SU-DHL-6 (cell line): ENCODE results near the gene SETD1A.

Source experiments
- H2AFZ ChIP-seq: fragments of 200-600 bp; sonication (generic); 2 replicates; pipeline ENCODE4 v1.6.1; 2014; ENCODE audit warnings: low read depth, mild to moderate bottlenecking, moderate library complexity, mixed read lengths, antibody characterized with exemption, low read length; ENCODE audit not compliant: severe bottlenecking
- H3F3A ChIP-seq: fragments of 200-600 bp; shearing (Covaris generic); 2 replicates; pipeline ENCODE4 v1.6.0; 2016; ENCODE audit warnings: antibody characterized with exemption, mild to moderate bottlenecking; ENCODE audit not compliant: insufficient read depth
- H3K27ac ChIP-seq: fragments of 200-600 bp; sonication (generic); 2 replicates; pipeline ENCODE4 v1.5.1; 2016; ENCODE audit warnings: low read depth, mild to moderate bottlenecking, low read length, moderate library complexity, mixed read lengths
- H3K27me3 ChIP-seq: fragments of 200-600 bp; sonication (generic), shearing (Covaris generic); 2 replicates; pipeline ENCODE4 v1.6.0; 2014; ENCODE audit warnings: mild to moderate bottlenecking, low read length
- H3K36me3 ChIP-seq: fragments of 200-600 bp; sonication (generic); 2 replicates; pipeline ENCODE4 v1.6.1; 2014; ENCODE audit warnings: mild to moderate bottlenecking, low read length, mixed read lengths
- H3K4me2 ChIP-seq: fragments of 300-600, 200-600 bp; shearing (Covaris generic), sonication (generic); 2 replicates; pipeline ENCODE4 v1.6.0; 2014; ENCODE audit warnings: low read length, low read depth, mild to moderate bottlenecking; ENCODE audit not compliant: poor library complexity, severe bottlenecking
- H3K4me3 ChIP-seq: fragments of 200-600 bp; sonication (generic); 2 replicates; pipeline ENCODE4 v1.5.1; 2014; ENCODE audit warnings: antibody characterized with exemption, low read length, mild to moderate bottlenecking, mixed read lengths; ENCODE audit not compliant: insufficient read depth, poor library complexity, severe bottlenecking
- H3K79me2 ChIP-seq: fragments of 200-600 bp; sonication (generic); 2 replicates; pipeline ENCODE4 v1.6.1; 2014; ENCODE audit warnings: mild to moderate bottlenecking, low read length, moderate library complexity; ENCODE audit not compliant: insufficient read depth
- H3K9ac ChIP-seq: fragments of 200-600 bp; sonication (generic); 2 replicates; pipeline ENCODE4 v1.7.0; 2014; ENCODE audit warnings: mild to moderate bottlenecking, low read length
- H3K9me2 ChIP-seq: fragments of 200-600 bp; sonication (generic); replicated peaks from 2 replicates; pipeline ENCODE4 v1.6.1; 2014; ENCODE audit warnings: low read length; ENCODE audit not compliant: insufficient read depth
- H3K9me3 ChIP-seq: fragments of 200-600 bp; sonication (generic); 2 replicates; pipeline ENCODE4 v1.6.1; 2014; ENCODE audit warnings: low read length, mixed read lengths; ENCODE audit not compliant: insufficient read depth
- H4K20me1 ChIP-seq: fragments of 200-600 bp; sonication (generic); 2 replicates; pipeline ENCODE4 v1.6.1; 2014; ENCODE audit warnings: low read depth, mild to moderate bottlenecking, antibody characterized with exemption, low read length, moderate library complexity, mixed read lengths
- CTCF ChIP-seq: fragments of 200-600 bp; sonication (generic); IDR thresholded peaks from one replicate; pipeline ENCODE4 v1.5.1; 2017; ENCODE audit warnings: antibody characterized with exemption, mild to moderate bottlenecking, low read length, moderate library complexity; ENCODE audit not compliant: insufficient read depth, poor library complexity, severe bottlenecking
- EZH2phosphoT487 ChIP-seq: fragments of 200-600 bp; sonication (generic), shearing (Covaris generic); conservative IDR thresholded peaks from 2 replicates; pipeline ENCODE4 v1.6.1; 2018; ENCODE audit warnings: mild to moderate bottlenecking, antibody characterized with exemption, low read length, moderate library complexity, mixed read lengths

SETD1A gene

GRCh38 chr16:30921748-30922419 is 35.7 kb upstream of the SETD1A start:
- Histone ChIP-seq H3K27me3 (no peaks in the 10 kb centered on the region), H3K9ac (peak overlapping the region; percentile 47), H3K79me2 (no peaks in the 10 kb centered on the region), H3K4me2 (peak overlapping the region; percentile 77), H3K4me3 (peak overlapping the region; percentile 59), H3K27ac (peak overlapping the region; percentile 17; the same call in 1 of the 2 replicates), H3K9me2 (no peaks in the 10 kb centered on the region), H3F3A (0 out of 2 replicates have a peak, but pooled peaks cover 3% of the 10 kb centered on the region), H3K36me3 (no peaks in the 10 kb centered on the region), H4K20me1 (no peaks in the 10 kb centered on the region), H2AFZ (peak overlapping the region; percentile 64), H3K9me3 (no peaks in the 10 kb centered on the region)
- no peak for TF ChIP-seq EZH2phosphoT487
- TF ChIP-seq CTCF = peak; percentile 94

- no peaks in the 10 kb centered on the region for H3K36me3 ChIP-seq
These were observed 35.1 kb upstream of the SETD1A start for GRCh38 chr16:30922420-30922959.

GRCh38 chr16:30922960-30923535 is 34.5 kb upstream of the SETD1A start:
- H3K4me2 ChIP-seq = peak overlapping the region; percentile 59
- peak overlapping the region; percentile 66 for H3K9ac ChIP-seq
- H3K27me3 ChIP-seq = no peaks in the 10 kb centered on the region
- no peaks in the 10 kb centered on the region for H4K20me1 ChIP-seq
- H3K27ac ChIP-seq = peak overlapping the region; percentile 83
- H2AFZ ChIP-seq = peak overlapping the region; percentile 54
- H3K4me3 ChIP-seq = peak overlapping the region; percentile 60
- no peaks in the 10 kb centered on the region for H3K9me3 ChIP-seq
- no peaks in the 10 kb centered on the region for H3K36me3 ChIP-seq
- 0 out of 2 replicates have a peak, but pooled peaks cover 3% of the 10 kb centered on the region for H3F3A ChIP-seq
- H3K79me2 ChIP-seq = no peaks in the 10 kb centered on the region
- TF ChIP-seq CTCF (no peak), EZH2phosphoT487 (no peak)
- H3K9me2 ChIP-seq = no peaks in the 10 kb centered on the region

More at GRCh38 chr16:30922420-30922959, 35.1 kb upstream of the SETD1A start:
- H2AFZ ChIP-seq = peak overlapping the region; percentile 64
- peak overlapping the region; percentile 59 for H3K4me3 ChIP-seq
- TF ChIP-seq EZH2phosphoT487 = no peak
- TF ChIP-seq CTCF = no peak
- H3F3A ChIP-seq = 0 out of 2 replicates have a peak, but pooled peaks cover 3% of the 10 kb centered on the region
- no peaks in the 10 kb centered on the region for H3K9me3 ChIP-seq
- peak overlapping the region; percentile 77 for H3K4me2 ChIP-seq
- H3K27me3 ChIP-seq = no peaks in the 10 kb centered on the region
- peak overlapping the region; percentile 66 for H3K9ac ChIP-seq
- no peaks in the 10 kb centered on the region for H4K20me1 ChIP-seq
- H3K79me2 ChIP-seq = no peaks in the 10 kb centered on the region
- peak overlapping the region; percentile 83 for H3K27ac ChIP-seq
- no peaks in the 10 kb centered on the region for H3K9me2 ChIP-seq
